ENCODE measurements around the gene BEND7.
"Not testable (repeated sequence)": the region's sequence is repeated elsewhere in the genome, so short reads cannot be mapped to it uniquely, and the experiment has no call there.

BEND7 gene

GRCh38 chr10:13416760-13417159, 112.1 kb downstream of the BEND7 start:
- no peak for DNase-seq

- no peak for DNase-seq
Observed at GRCh38 chr10:13414855-13415254, 114.0 kb downstream of the BEND7 start.

GRCh38 chr10:13414137-13414536, 114.7 kb downstream of the BEND7 start:
- DNase-seq = no peak

- DNase-seq = no peak
Observed at GRCh38 chr10:13412894-13413293, 115.9 kb downstream of the BEND7 start.

- DNase-seq = no peak
Observed at GRCh38 chr10:13404791-13405190, 124.0 kb downstream of the BEND7 start.

- no peak for DNase-seq
Observed at GRCh38 chr10:13404305-13404759, 124.5 kb downstream of the BEND7 start.

GRCh38 chr10:13403426-13403825, 125.4 kb downstream of the BEND7 start:
- not testable (repeated sequence) for DNase-seq

- DNase-seq = no peak
Observed at GRCh38 chr10:13402021-13402420, 126.8 kb downstream of the BEND7 start.

- no peak for DNase-seq
Observed at GRCh38 chr10:13401142-13401541, 127.7 kb downstream of the BEND7 start.

GRCh38 chr10:13400196-13400965, 128.4 kb downstream of the BEND7 start:
- DNase-seq = no peak

GRCh38 chr10:13399752-13400151, 129.1 kb downstream of the BEND7 start:
- DNase-seq = no peak

- DNase-seq = no peak
Observed at GRCh38 chr10:13399236-13399635, 129.6 kb downstream of the BEND7 start.

GRCh38 chr10:13397052-13397451, 131.8 kb downstream of the BEND7 start:
- no peak for DNase-seq

GRCh38 chr10:13396369-13396768, 132.4 kb downstream of the BEND7 start:
- no peak for DNase-seq

- no peak for DNase-seq
Observed at GRCh38 chr10:13395540-13395939, 133.3 kb downstream of the BEND7 start.

GRCh38 chr10:13393640-13394039, 135.2 kb downstream of the BEND7 start:
- DNase-seq = no peak

- no peak for DNase-seq
Observed at GRCh38 chr10:13392701-13393100, 136.1 kb downstream of the BEND7 start.

Data from fibroblast of skin of right quadriceps (primary cell).